ENCODE results near the gene UTY. TPM values are rescaled to one million over a fixed set of nuclear protein-coding genes. Genes with fewer than 3 reads are reported as not detected.

UTY gene
- polyA plus RNA-seq, 3 donors, result not detected

GRCh38 chrY:13343307-13343946, 136.4 kb downstream of the UTY start:
- Histone ChIP-seq H3K4me2 (replicated peaks; ENCODE audit: extremely low read depth, low read length, poor library complexity, severe bottlenecking) (no peak overlapping the region), H3K4me3 (replicated peaks in 1 of 3; ENCODE audit: low read depth in 2 of 3, low read length in 3 of 3) (no peak overlapping the region), H3K9ac (ENCODE audit: insufficient read depth, low read length, poor library complexity, severe bottlenecking) (no peak overlapping the region), H3K27me3 (ENCODE audit: control insufficient read depth in 2 of 2, insufficient read depth in 2 of 2, low read length in 2 of 2) (no peaks in the 10 kb centered on the region), H2AFZ (ENCODE audit: insufficient read depth, low read depth, low read length, poor library complexity, severe bottlenecking) (no peak overlapping the region), H3K27ac (ENCODE audit: low read depth in 1 of 2, low read length in 2 of 2) (no peak overlapping the region), H3K9me3 (replicated peaks in 1 of 2; ENCODE audit: control insufficient read depth in 1 of 2, insufficient read depth in 1 of 2, low read length in 2 of 2) (no peaks in the 10 kb centered on the region), H3K79me2 (ENCODE audit: insufficient read depth, low read length) (no peaks in the 10 kb centered on the region), H3K36me3 (replicated peaks in 1 of 2; ENCODE audit: control insufficient read depth in 1 of 2, insufficient read depth in 2 of 2, low read length in 2 of 2) (peaks cover 0 to 15% of the 10 kb centered on the region in 2 donors), H3K4me1 (ENCODE audit: control insufficient read depth in 1 of 2, insufficient read depth in 2 of 2, low read length in 2 of 2) (peaks cover 0 to 33% of the 10 kb centered on the region in 2 donors), H4K20me1 (ENCODE audit: insufficient read depth, low read length) (no peaks in the 10 kb centered on the region)
- intact Hi-C loops (cut with micrococcal nuclease), result no loop called here
- DNase-seq, result peak in 2 of 3 donors; percentile 14 to 24
- H3K27me3 Mint-ChIP-seq (ENCODE audit: low read depth in 3 of 3), result no peaks in the 10 kb centered on the region
- H3K36me3 Mint-ChIP-seq, result peaks cover 0 to 23% of the 10 kb centered on the region in 2 donors
- WGBS (ENCODE audit: insufficient coverage), result no CpG with 5 or more reads among the region's 8 CpGs
- H3K9me3 Mint-ChIP-seq, result no peaks in the 10 kb centered on the region
- H3K4me3 Mint-ChIP-seq, result no peak overlapping the region
- TF ChIP-seq CTCF (IDR thresholded peaks at IDR 0.05), result peak; percentile 51
- peaks cover 46% of the 10 kb centered on the region for H3K4me1 Mint-ChIP-seq
- peak overlapping the region in 2 of 7 donors; percentile 15 to 75 for H3K27ac Mint-ChIP-seq

GRCh38 chrY:13339939-13340338, 139.9 kb downstream of the UTY start:
- Histone ChIP-seq H3K4me3 (replicated peaks in 1 of 3; ENCODE audit: low read depth in 2 of 3, low read length in 3 of 3) (no peak overlapping the region), H4K20me1 (ENCODE audit: insufficient read depth, low read length) (no peaks in the 10 kb centered on the region), H3K27me3 (ENCODE audit: control insufficient read depth in 2 of 2, insufficient read depth in 2 of 2, low read length in 2 of 2) (no peaks in the 10 kb centered on the region), H3K9ac (ENCODE audit: insufficient read depth, low read length, poor library complexity, severe bottlenecking) (no peak overlapping the region), H3K9me3 (replicated peaks in 1 of 2; ENCODE audit: control insufficient read depth in 1 of 2, insufficient read depth in 1 of 2, low read length in 2 of 2) (no peaks in the 10 kb centered on the region), H3K4me2 (replicated peaks; ENCODE audit: extremely low read depth, low read length, poor library complexity, severe bottlenecking) (no peak overlapping the region), H2AFZ (ENCODE audit: insufficient read depth, low read depth, low read length, poor library complexity, severe bottlenecking) (no peak overlapping the region), H3K4me1 (ENCODE audit: control insufficient read depth in 1 of 2, insufficient read depth in 2 of 2, low read length in 2 of 2) (peaks cover 0 to 21% of the 10 kb centered on the region in 2 donors), H3K27ac (ENCODE audit: low read depth in 1 of 2, low read length in 2 of 2) (no peak overlapping the region), H3K79me2 (ENCODE audit: insufficient read depth, low read length) (no peaks in the 10 kb centered on the region), H3K36me3 (replicated peaks in 1 of 2; ENCODE audit: control insufficient read depth in 1 of 2, insufficient read depth in 2 of 2, low read length in 2 of 2) (peaks cover 0 to 25% of the 10 kb centered on the region in 2 donors)
- Mint-ChIP-seq H3K9me3 (no peaks in the 10 kb centered on the region), H3K27ac (peak overlapping the region in 2 of 7 donors; percentile 74 to 90), H3K36me3 (peaks cover 0 to 29% of the 10 kb centered on the region in 2 donors), H3K4me1 (peaks cover 34% of the 10 kb centered on the region), H3K27me3 (ENCODE audit: low read depth in 3 of 3) (no peaks in the 10 kb centered on the region), H3K4me3 (no peak overlapping the region)
- TF ChIP-seq CTCF (IDR thresholded peaks at IDR 0.05), result no peak
- DNase-seq, result no peak
- 94% methylated on average over 2 of the region's 5 CpGs for WGBS (ENCODE audit: insufficient coverage)
- intact Hi-C loops (cut with micrococcal nuclease), result no loop called here

Measured in CD14-positive monocyte (primary cell).